ENCODE data around the gene ELL3. TPM values are rescaled to one million over a fixed set of nuclear protein-coding genes. Genes with fewer than 3 reads are reported as not detected.
"Not testable (repeated sequence)": the region's sequence is repeated elsewhere in the genome, so short reads cannot be mapped to it uniquely, and the experiment has no call there.

ELL3 gene
- total RNA-seq, 1 experiment from 2014 or later = 2.0 TPM

DNA sequence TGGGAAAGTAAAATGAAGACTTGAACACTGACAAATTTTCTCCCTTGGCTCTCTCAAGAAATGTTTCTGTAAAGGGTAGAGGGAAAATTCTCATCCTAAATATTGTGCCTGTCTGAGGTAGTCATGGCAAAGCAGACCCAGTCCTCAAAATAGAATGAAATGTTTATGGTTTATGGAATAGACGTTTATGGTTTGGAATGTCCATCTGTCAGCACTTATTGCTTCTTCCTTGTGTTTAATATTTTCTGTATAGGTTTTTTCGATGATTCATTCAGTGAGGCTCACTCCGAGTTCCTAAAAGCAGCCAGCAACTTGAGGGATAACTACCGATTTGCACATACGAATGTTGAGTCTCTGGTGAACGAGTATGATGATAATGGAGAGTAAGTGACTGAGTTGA lies 13.9 kb downstream of the ELL3 start:
- Mint-ChIP-seq H3K9me3 (ENCODE audit: low read depth, unreplicated experiment) (no peaks in the 10 kb centered on the region), H3K27ac (ENCODE audit: unreplicated experiment) (no peak overlapping the region), H3K27me3 (ENCODE audit: unreplicated experiment) (no peaks in the 10 kb centered on the region), H3K4me1 (ENCODE audit: low read depth, unreplicated experiment) (no peaks in the 10 kb centered on the region), H3K4me3 (ENCODE audit: low read depth, unreplicated experiment) (no peak overlapping the region), H3K36me3 (ENCODE audit: insufficient read depth, unreplicated experiment) (peaks cover 33% of the 10 kb centered on the region)
- no peak for DNase-seq
- TF ChIP-seq, protein P1, sequence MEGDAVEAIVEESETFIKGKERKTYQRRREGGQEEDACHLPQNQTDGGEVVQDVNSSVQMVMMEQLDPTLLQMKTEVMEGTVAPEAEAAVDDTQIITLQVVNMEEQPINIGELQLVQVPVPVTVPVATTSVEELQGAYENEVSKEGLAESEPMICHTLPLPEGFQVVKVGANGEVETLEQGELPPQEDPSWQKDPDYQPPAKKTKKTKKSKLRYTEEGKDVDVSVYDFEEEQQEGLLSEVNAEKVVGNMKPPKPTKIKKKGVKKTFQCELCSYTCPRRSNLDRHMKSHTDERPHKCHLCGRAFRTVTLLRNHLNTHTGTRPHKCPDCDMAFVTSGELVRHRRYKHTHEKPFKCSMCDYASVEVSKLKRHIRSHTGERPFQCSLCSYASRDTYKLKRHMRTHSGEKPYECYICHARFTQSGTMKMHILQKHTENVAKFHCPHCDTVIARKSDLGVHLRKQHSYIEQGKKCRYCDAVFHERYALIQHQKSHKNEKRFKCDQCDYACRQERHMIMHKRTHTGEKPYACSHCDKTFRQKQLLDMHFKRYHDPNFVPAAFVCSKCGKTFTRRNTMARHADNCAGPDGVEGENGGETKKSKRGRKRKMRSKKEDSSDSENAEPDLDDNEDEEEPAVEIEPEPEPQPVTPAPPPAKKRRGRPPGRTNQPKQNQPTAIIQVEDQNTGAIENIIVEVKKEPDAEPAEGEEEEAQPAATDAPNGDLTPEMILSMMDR (IDR thresholded peaks at IDR 0.05; ENCODE audit: unreplicated experiment) = no peak
- no TSS peak for BruUV-seq (replicated peaks)
- CTCF ChIA-PET = no interaction called here
- intact Hi-C loops (cut with micrococcal nuclease; ENCODE audit: unreplicated experiment) = no loop called here

- no peak for DNase-seq
- BruUV-seq (replicated peaks) = no TSS peak
- Mint-ChIP-seq H3K4me1 (ENCODE audit: low read depth, unreplicated experiment) (peaks cover 18% of the 10 kb centered on the region), H3K9me3 (ENCODE audit: low read depth, unreplicated experiment) (no peaks in the 10 kb centered on the region), H3K27me3 (ENCODE audit: unreplicated experiment) (no peaks in the 10 kb centered on the region), H3K36me3 (ENCODE audit: insufficient read depth, unreplicated experiment) (peaks cover 40% of the 10 kb centered on the region), H3K27ac (ENCODE audit: unreplicated experiment) (no peak overlapping the region), H3K4me3 (ENCODE audit: low read depth, unreplicated experiment) (no peak overlapping the region)
- intact Hi-C loops (cut with micrococcal nuclease; ENCODE audit: unreplicated experiment) = no loop called here
- TF ChIP-seq, protein P1 (IDR thresholded peaks at IDR 0.05; ENCODE audit: unreplicated experiment) = no peak
- CTCF ChIA-PET = no interaction called here
These were observed 24.9 kb downstream of the ELL3 start for GRCh38 chr15:43751885-43752284.

- no peak for DNase-seq
- Mint-ChIP-seq H3K4me3 (ENCODE audit: low read depth, unreplicated experiment) (peak overlapping the region; percentile 26), H3K27ac (ENCODE audit: unreplicated experiment) (no peak overlapping the region), H3K9me3 (ENCODE audit: low read depth, unreplicated experiment) (no peaks in the 10 kb centered on the region), H3K4me1 (ENCODE audit: low read depth, unreplicated experiment) (peaks cover 18% of the 10 kb centered on the region), H3K36me3 (ENCODE audit: insufficient read depth, unreplicated experiment) (peaks cover 55% of the 10 kb centered on the region), H3K27me3 (ENCODE audit: unreplicated experiment) (no peaks in the 10 kb centered on the region)
- TF ChIP-seq, protein P1 (IDR thresholded peaks at IDR 0.05; ENCODE audit: unreplicated experiment) = no peak
- intact Hi-C loops (cut with micrococcal nuclease; ENCODE audit: unreplicated experiment) = loop anchor here (2.0 kb wide), 1 partner anchor 19 kb away; no protein-coding TSS in a partner anchor
- BruUV-seq (replicated peaks) = no TSS peak
- CTCF ChIA-PET = no interaction called here
These were observed 26.9 kb downstream of the ELL3 start for GRCh38 chr15:43749690-43750345.

DNA sequence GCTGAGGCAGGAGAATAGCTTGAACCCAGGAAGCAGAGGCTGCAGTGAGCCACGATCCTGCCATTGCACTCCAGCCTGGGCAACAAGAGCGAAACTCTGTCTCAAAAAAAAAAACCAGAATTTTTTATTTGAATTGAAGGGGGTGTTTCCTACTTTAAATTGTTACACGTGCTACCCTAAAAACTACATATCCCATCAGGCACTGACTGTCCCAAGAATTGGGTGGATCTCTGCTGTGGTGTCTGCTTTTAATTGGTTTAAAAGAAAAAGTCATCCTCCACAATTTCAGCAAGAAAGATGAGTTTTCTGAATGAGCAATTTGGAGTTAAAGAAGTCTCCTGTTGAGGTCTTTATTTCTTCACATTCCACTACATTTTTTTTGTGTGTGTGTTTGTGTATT lies 28.4 kb downstream of the ELL3 start:
- H3K4me1 Mint-ChIP-seq (ENCODE audit: low read depth, unreplicated experiment) = peaks cover 18% of the 10 kb centered on the region
- DNase-seq = no peak
- CTCF ChIA-PET = no interaction called here
- no peaks in the 10 kb centered on the region for H3K27me3 Mint-ChIP-seq (ENCODE audit: unreplicated experiment)
- H3K36me3 Mint-ChIP-seq (ENCODE audit: insufficient read depth, unreplicated experiment) = peaks cover 46% of the 10 kb centered on the region
- no peak overlapping the region for H3K27ac Mint-ChIP-seq (ENCODE audit: unreplicated experiment)
- peak overlapping the region; percentile 84 for H3K4me3 Mint-ChIP-seq (ENCODE audit: low read depth, unreplicated experiment)
- no TSS peak for BruUV-seq (replicated peaks)
- intact Hi-C loops (cut with micrococcal nuclease; ENCODE audit: unreplicated experiment) = loop anchor here (2.0 kb wide), 1 partner anchor 20 kb away; no protein-coding TSS in a partner anchor
- H3K9me3 Mint-ChIP-seq (ENCODE audit: low read depth, unreplicated experiment) = no peaks in the 10 kb centered on the region
- TF ChIP-seq, protein P1 (IDR thresholded peaks at IDR 0.05; ENCODE audit: unreplicated experiment) = no peak

GRCh38 chr15:43746903-43747309 lies 29.9 kb downstream of the ELL3 start:
- BruUV-seq (replicated peaks); intact Hi-C loops (cut with micrococcal nuclease; ENCODE audit: unreplicated experiment); DNase-seq; CTCF ChIA-PET; H3K27me3 Mint-ChIP-seq (ENCODE audit: unreplicated experiment); H3K9me3 Mint-ChIP-seq (ENCODE audit: low read depth, unreplicated experiment): not testable (repeated sequence)
- Mint-ChIP-seq H3K27ac (ENCODE audit: unreplicated experiment) (peak overlapping the region; percentile 81), H3K4me1 (ENCODE audit: low read depth, unreplicated experiment) (peaks cover 12% of the 10 kb centered on the region), H3K36me3 (ENCODE audit: insufficient read depth, unreplicated experiment) (peaks cover 43% of the 10 kb centered on the region), H3K4me3 (ENCODE audit: low read depth, unreplicated experiment) (peak overlapping the region; percentile 84)

DNA sequence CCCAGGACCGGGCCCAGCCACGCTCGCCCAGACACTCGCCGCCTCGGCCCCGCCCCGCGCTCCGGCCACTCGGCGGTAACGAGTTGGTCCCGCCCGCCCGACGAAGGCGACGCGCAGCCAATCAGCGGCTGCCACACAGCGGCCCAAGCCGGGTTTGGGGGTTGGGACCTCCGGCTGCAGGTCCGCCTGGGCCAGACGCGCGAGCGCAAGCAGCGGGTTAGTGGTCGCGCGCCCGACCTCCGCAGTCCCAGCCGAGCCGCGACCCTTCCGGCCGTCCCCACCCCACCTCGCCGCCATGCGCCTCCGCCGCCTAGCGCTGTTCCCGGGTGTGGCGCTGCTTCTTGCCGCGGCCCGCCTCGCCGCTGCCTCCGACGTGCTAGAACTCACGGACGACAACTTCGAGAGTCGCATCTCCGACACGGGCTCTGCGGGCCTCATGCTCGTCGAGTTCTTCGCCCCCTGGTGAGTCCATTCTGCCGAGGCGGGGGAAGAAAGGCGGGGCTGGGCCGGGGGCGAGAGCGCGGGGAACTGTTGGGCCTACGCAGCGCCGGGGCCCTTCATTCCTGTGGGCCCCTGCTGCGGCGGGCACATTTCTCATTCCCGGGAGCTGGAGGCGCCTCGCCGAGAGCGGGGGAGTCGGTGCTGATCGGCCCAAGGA lies 30.4 kb downstream of the ELL3 start, which contains the start of gene PDIA3:
Gene PDIA3 (plus strand): TSS at position 194 of the 658 bp plus-strand sequence. CDS start 102 bp downstream, at position 296.
- Mint-ChIP-seq H3K4me3 (ENCODE audit: low read depth, unreplicated experiment) (peak within 1 kb of the TSS; percentile 84), H3K27ac (ENCODE audit: unreplicated experiment) (peak within 1 kb of the TSS; percentile 81), H3K36me3 (ENCODE audit: insufficient read depth, unreplicated experiment) (peaks cover 40% of the 10 kb centered on the region)
- H3K4me1 Mint-ChIP-seq (ENCODE audit: low read depth, unreplicated experiment); H3K9me3 Mint-ChIP-seq (ENCODE audit: low read depth, unreplicated experiment); H3K27me3 Mint-ChIP-seq (ENCODE audit: unreplicated experiment); intact Hi-C loops (cut with micrococcal nuclease; ENCODE audit: unreplicated experiment); BruUV-seq (replicated peaks); CTCF ChIA-PET: not testable (repeated sequence)
- peak; percentile 91 for DNase-seq
